HepG2 (cell line): ENCODE results near the gene CYP21A2. TPM values are rescaled to one million over a fixed set of nuclear protein-coding genes. Genes with fewer than 3 reads are reported as not detected.

Experiments used
- ATAC-seq: fragments of 200-7000 bp; cut with Tn5 transposase; 3 replicates; pipeline ENCODE4 v1.9.1; 2020; ENCODE audit warnings: mild to moderate bottlenecking, moderate library complexity
- BruUV-seq: library from RNA; stranded (reverse); fragments of 400-500 nt; replicated peaks from 2 replicates; lab custom pipeline; 2021; lab: Mats Ljungman, UMichigan
- CTCF ChIA-PET: fragments of 300-600 bp; formaldehyde crosslinking; extraction: SDS; loops from one replicate; lab custom pipeline; 2021; ENCODE audit warnings: low total read pairs, inconsistent platforms, low intra/inter-chr PET ratio; lab: Yijun Ruan, JAX
- POLR2A ChIA-PET: fragments of 350-600 bp; sonication (Branson Sonifier 250); formaldehyde crosslinking; loops from one replicate; lab custom pipeline; 2020; ENCODE audit warnings: antibody characterized with exemption, inconsistent platforms; lab: Yijun Ruan, JAX
- DNase-seq: peaks from one replicate; pipeline ENCODE4 v3.0.0-alpha.2; 2015; ENCODE audit warnings: low spot score
- FAIRE-seq: peaks from 3 replicates; lab custom pipeline; 2011; peaks lifted over from hg19 to GRCh38; lab: Jason Lieb, UNC
- H2AFZ ChIP-seq: one replicate; pipeline ENCODE4 v1.6.1; 2011; ENCODE audit warnings: low read length, inconsistent platforms
- H3K27ac ChIP-seq: fragments of 300-600 bp; 3 replicates; pipeline ENCODE4 v1.8.0; 2011; ENCODE audit warnings: mixed run types, mild to moderate bottlenecking, mixed read lengths, low read length, inconsistent platforms; ENCODE audit not compliant: insufficient read depth; ENCODE audit errors: extremely low read length
- H3K27me3 ChIP-seq, 2 experiments: fragments of 200-600 bp in 1 of 2; 2 replicates in 1 of 2; 3 replicates in 1 of 2; pipeline versions ENCODE4 v1.6.0 to v1.8.0; 2011; ENCODE audit warnings: low read length in 2 of 2, mild to moderate bottlenecking in 2 of 2, moderate library complexity in 2 of 2, inconsistent platforms in 1 of 2; ENCODE audit not compliant: insufficient read depth in 2 of 2, control insufficient read depth in 1 of 2
- H3K36me3 ChIP-seq, 2 experiments: fragments of 200-600 bp in 1 of 2; replicated peaks in 1 of 2; 2 replicates in 1 of 2; 3 replicates in 1 of 2; pipeline versions ENCODE4 v1.5.1 to v1.8.0; 2011; ENCODE audit warnings: low read length in 2 of 2, inconsistent platforms in 1 of 2; ENCODE audit not compliant: insufficient read depth in 2 of 2, control insufficient read depth in 1 of 2
- H3K4me1 ChIP-seq: 2 replicates; pipeline ENCODE4 v1.5.1; 2012; ENCODE audit warnings: low read length, inconsistent platforms; ENCODE audit not compliant: insufficient read depth
- H3K4me2 ChIP-seq: 2 replicates; pipeline ENCODE4 v1.6.0; 2011; ENCODE audit warnings: low read depth, low read length, inconsistent platforms
- H3K4me3 ChIP-seq, 3 experiments: fragments of 200-600 bp in 1 of 3; sonication (generic), shearing (Covaris generic) in 1 of 3; replicated peaks in 1 of 3; 2 replicates each; pipeline ENCODE4 v1.5.1; 2011 to 2016; ENCODE audit warnings: low read length in 3 of 3, inconsistent platforms in 2 of 3, low read depth in 2 of 3, mild to moderate bottlenecking in 2 of 3, control low read depth in 1 of 3, mixed read lengths in 1 of 3; ENCODE audit not compliant: insufficient read depth in 1 of 3
- H3K79me2 ChIP-seq: one replicate; pipeline ENCODE4 v1.6.1; 2011; ENCODE audit warnings: low read length, inconsistent platforms; ENCODE audit not compliant: insufficient read depth
- H3K9ac ChIP-seq: 2 replicates; pipeline ENCODE4 v1.6.0; 2011; ENCODE audit warnings: mild to moderate bottlenecking, low read depth, low read length, inconsistent platforms; ENCODE audit not compliant: insufficient read depth
- H3K9me3 ChIP-seq: 2 replicates; pipeline ENCODE4 v1.5.1; 2012; ENCODE audit warnings: mild to moderate bottlenecking, low read length
- H4K20me1 ChIP-seq: 2 replicates; pipeline ENCODE4 v1.6.0; 2011; ENCODE audit warnings: inconsistent platforms, mild to moderate bottlenecking, low read length, moderate library complexity; ENCODE audit not compliant: insufficient read depth
- CTCF ChIP-seq: sonication (generic); formaldehyde crosslinking; IDR thresholded peaks from 2 replicates; pipeline ENCODE4 v1.5.0; 2020; ENCODE audit warnings: mild to moderate bottlenecking, missing genetic modification reagents, moderate library complexity
- STAG1 ChIP-seq: sonication (generic); formaldehyde crosslinking; IDR thresholded peaks from 2 replicates; pipeline ENCODE4 v1.4.0; 2020; ENCODE audit warnings: missing genetic modification reagents
- ZBTB10 ChIP-seq: sonication (generic); formaldehyde crosslinking; IDR thresholded peaks from 2 replicates; pipeline ENCODE4 v1.4.0; 2020; ENCODE audit warnings: missing genetic modification reagents, borderline replicate concordance
- ZBTB33 ChIP-seq: sonication (generic); formaldehyde crosslinking; IDR thresholded peaks from 2 replicates; pipeline ENCODE4 v1.4.0; 2020; ENCODE audit warnings: missing genetic modification reagents
- WGBS: methylation state at CpG from one replicate; pipeline ENCODE4 v1.1.6; 2017; ENCODE audit warnings: low lambda C conversion rate; 5-methylcytosine and 5-hydroxymethylcytosine counted together
- in situ Hi-C: cut with HindIII; loops from 2 replicates; pipeline ENCODE4 v1.10.0; 2017; ENCODE audit warnings: low pct_unique_long_range_greater_than_20kb; ENCODE audit not compliant: extremely low pct_ligation_motif_present
- intact Hi-C: fragments of 100-400 bp; cut with micrococcal nuclease; formaldehyde crosslinking; loops from one replicate; pipeline ENCODE4 v1.10.0; 2022; ENCODE audit not compliant: unreplicated experiment
- polyA plus RNA-seq, 8 experiments: library from polyadenylated mRNA; depleted of rRNA in 3 of 8; stranded (reverse) in 7 of 8; unstranded in 1 of 8; fragments of >200 nt; fragmentation: Illumina TruSeq in 4 of 8; extraction: Trizol in 4 of 8; gene quantifications; 2 replicates each; pipeline versions ENCODE4 v1.2.1 to v1.2.3, GENCODE V29; 2011 to 2016; ENCODE audit warnings: low read depth in 4 of 8, missing spikeins in 1 of 8, mixed read lengths in 1 of 8; ENCODE audit not compliant: insufficient read depth in 1 of 8
- total RNA-seq, 5 experiments: library from RNA; depleted of rRNA; stranded (reverse); fragments of >200 nt; fragmentation: Illumina TruSeq; extraction: Trizol; gene quantifications; 2 replicates each; pipeline ENCODE4 v1.2.3, GENCODE V29; 2016; ENCODE audit warnings: low read depth in 1 of 5

The CYP21A2 gene
- total and polyA plus RNA-seq, 2 of the 13 experiments (the other 11 are each of a cell fraction or from before 2014, with no cell fraction given) = 1.5 to 6.3 TPM

GRCh38 chr6:32060966-32061655 lies 22.9 kb downstream of the CYP21A2 start:
- FAIRE-seq (peak; percentile 15), ATAC-seq (peak; percentile 69), DNase-seq (no peak)
- H2AFZ ChIP-seq = no peak overlapping the region
- no peak overlapping the region for H3K27ac ChIP-seq
- CTCF ChIA-PET = no interaction called here
- H3K4me1 ChIP-seq = no peaks in the 10 kb centered on the region
- POLR2A ChIA-PET = no interaction called here
- no peaks in the 10 kb centered on the region for H4K20me1 ChIP-seq
- no peak overlapping the region for H3K4me2 ChIP-seq
- H3K9me3 ChIP-seq = no peaks in the 10 kb centered on the region
- peaks cover 12 to 63% of the 10 kb centered on the region in 2 experiments for H3K27me3 ChIP-seq
- TF ChIP-seq ZBTB10 (CRISPR knock-in tag) = no peak
- peak; percentile 73 for TF ChIP-seq ZBTB33 (CRISPR knock-in tag)
- TF ChIP-seq STAG1 = peak; percentile 54
- TF ChIP-seq CTCF (CRISPR knock-in tag) = peak; percentile 56
- no peaks in the 10 kb centered on the region for H3K36me3 ChIP-seq
- no peak overlapping the region for H3K4me3 ChIP-seq
- H3K79me2 ChIP-seq = no peaks in the 10 kb centered on the region
- 44% methylated on average over 28 of the region's 28 CpGs for WGBS
- intact Hi-C loops (no loop called here), in situ Hi-C loops (no loop called here)
- no TSS peak for BruUV-seq
- H3K9ac ChIP-seq = no peak overlapping the region
